Lower leg skin (tissue), 3 donors: Measurements from ENCODE around the gene GPR84.

Experiments used
- CTCF ChIP-seq, 3 donors: fragments of 450-650 bp; IDR thresholded peaks; one replicate each; pipeline ENCODE4 v1.5.1; 2016; ENCODE audit warnings: antibody characterized with exemption in 3 of 3, mild to moderate bottlenecking in 3 of 3, moderate library complexity in 2 of 3
- POLR2A ChIP-seq, 2 donors: fragments of 450-650 bp; IDR thresholded peaks; one replicate each; pipeline ENCODE4 v1.6.1; 2016 to 2017; ENCODE audit warnings: antibody characterized with exemption in 2 of 2, mild to moderate bottlenecking in 1 of 2, moderate library complexity in 1 of 2

- TF ChIP-seq CTCF (IDR thresholded peaks at IDR 0.05) (no peak), POLR2A (IDR thresholded peaks at IDR 0.05) (no peak)
Observed at GRCh38 chr12:54349036-54349435, 15.2 kb downstream of the GPR84 start.
